HepG2 (cell line): ENCODE data around the gene SH2D6. TPM values are rescaled to one million over a fixed set of nuclear protein-coding genes. Genes with fewer than 3 reads are reported as not detected.
A peak's percentile ranks its signal among the peaks of the same experiment; 100 is the strongest.

ENCODE experiments used
- ATAC-seq: fragments of 200-7000 bp; cut with Tn5 transposase; 3 replicates; pipeline ENCODE4 v1.9.1; 2020; ENCODE audit warnings: mild to moderate bottlenecking, moderate library complexity
- BruUV-seq: library from RNA; stranded (reverse); fragments of 400-500 nt; replicated peaks from 2 replicates; lab custom pipeline; 2021; lab: Mats Ljungman, UMichigan
- CTCF ChIA-PET: fragments of 300-600 bp; formaldehyde crosslinking; extraction: SDS; loops from one replicate; lab custom pipeline; 2021; ENCODE audit warnings: low total read pairs, inconsistent platforms, low intra/inter-chr PET ratio; lab: Yijun Ruan, JAX
- POLR2A ChIA-PET: fragments of 350-600 bp; sonication (Branson Sonifier 250); formaldehyde crosslinking; loops from one replicate; lab custom pipeline; 2020; ENCODE audit warnings: antibody characterized with exemption, inconsistent platforms; lab: Yijun Ruan, JAX
- DNase-seq: peaks from one replicate; pipeline ENCODE4 v3.0.0-alpha.2; 2015; ENCODE audit warnings: low spot score
- FAIRE-seq: peaks from 3 replicates; lab custom pipeline; 2011; peaks lifted over from hg19 to GRCh38; lab: Jason Lieb, UNC
- H2AFZ ChIP-seq: one replicate; pipeline ENCODE4 v1.6.1; 2011; ENCODE audit warnings: low read length, inconsistent platforms
- H3K27ac ChIP-seq: fragments of 300-600 bp; 3 replicates; pipeline ENCODE4 v1.8.0; 2011; ENCODE audit warnings: mixed run types, mild to moderate bottlenecking, mixed read lengths, low read length, inconsistent platforms; ENCODE audit not compliant: insufficient read depth; ENCODE audit errors: extremely low read length
- H3K27me3 ChIP-seq, 2 experiments: fragments of 200-600 bp in 1 of 2; 2 replicates in 1 of 2; 3 replicates in 1 of 2; pipeline versions ENCODE4 v1.6.0 to v1.8.0; 2011; ENCODE audit warnings: low read length in 2 of 2, mild to moderate bottlenecking in 2 of 2, moderate library complexity in 2 of 2, inconsistent platforms in 1 of 2; ENCODE audit not compliant: insufficient read depth in 2 of 2, control insufficient read depth in 1 of 2
- H3K36me3 ChIP-seq, 2 experiments: fragments of 200-600 bp in 1 of 2; replicated peaks in 1 of 2; 2 replicates in 1 of 2; 3 replicates in 1 of 2; pipeline versions ENCODE4 v1.5.1 to v1.8.0; 2011; ENCODE audit warnings: low read length in 2 of 2, inconsistent platforms in 1 of 2; ENCODE audit not compliant: insufficient read depth in 2 of 2, control insufficient read depth in 1 of 2
- H3K4me1 ChIP-seq: 2 replicates; pipeline ENCODE4 v1.5.1; 2012; ENCODE audit warnings: low read length, inconsistent platforms; ENCODE audit not compliant: insufficient read depth
- H3K4me2 ChIP-seq: 2 replicates; pipeline ENCODE4 v1.6.0; 2011; ENCODE audit warnings: low read depth, low read length, inconsistent platforms
- H3K4me3 ChIP-seq, 3 experiments: fragments of 200-600 bp in 1 of 3; sonication (generic), shearing (Covaris generic) in 1 of 3; replicated peaks in 1 of 3; 2 replicates each; pipeline ENCODE4 v1.5.1; 2011 to 2016; ENCODE audit warnings: low read length in 3 of 3, inconsistent platforms in 2 of 3, low read depth in 2 of 3, mild to moderate bottlenecking in 2 of 3, control low read depth in 1 of 3, mixed read lengths in 1 of 3; ENCODE audit not compliant: insufficient read depth in 1 of 3
- H3K79me2 ChIP-seq: one replicate; pipeline ENCODE4 v1.6.1; 2011; ENCODE audit warnings: low read length, inconsistent platforms; ENCODE audit not compliant: insufficient read depth
- H3K9ac ChIP-seq: 2 replicates; pipeline ENCODE4 v1.6.0; 2011; ENCODE audit warnings: mild to moderate bottlenecking, low read depth, low read length, inconsistent platforms; ENCODE audit not compliant: insufficient read depth
- H3K9me3 ChIP-seq: 2 replicates; pipeline ENCODE4 v1.5.1; 2012; ENCODE audit warnings: mild to moderate bottlenecking, low read length
- H4K20me1 ChIP-seq: 2 replicates; pipeline ENCODE4 v1.6.0; 2011; ENCODE audit warnings: inconsistent platforms, mild to moderate bottlenecking, low read length, moderate library complexity; ENCODE audit not compliant: insufficient read depth
- CEBPB ChIP-seq: IDR thresholded peaks from 2 replicates; pipeline ENCODE4 v1.6.1; 2011; ENCODE audit warnings: low read depth, low read length, improper control_type of control experiment, borderline replicate concordance
- CEBPG ChIP-seq: IDR thresholded peaks from 2 replicates; pipeline ENCODE4 v1.6.1; 2016
- ZFP91 ChIP-seq: sonication (generic); formaldehyde crosslinking; IDR thresholded peaks from 2 replicates; pipeline ENCODE4 v1.9.0; 2022; ENCODE audit warnings: missing genetic modification reagents, mild to moderate bottlenecking, borderline replicate concordance
- WGBS: methylation state at CpG from one replicate; pipeline ENCODE4 v1.1.6; 2017; ENCODE audit warnings: low lambda C conversion rate; 5-methylcytosine and 5-hydroxymethylcytosine counted together
- in situ Hi-C: cut with HindIII; loops from 2 replicates; pipeline ENCODE4 v1.10.0; 2017; ENCODE audit warnings: low pct_unique_long_range_greater_than_20kb; ENCODE audit not compliant: extremely low pct_ligation_motif_present
- intact Hi-C: fragments of 100-400 bp; cut with micrococcal nuclease; formaldehyde crosslinking; loops from one replicate; pipeline ENCODE4 v1.10.0; 2022; ENCODE audit not compliant: unreplicated experiment
- polyA plus RNA-seq, 8 experiments: library from polyadenylated mRNA; depleted of rRNA in 3 of 8; stranded (reverse) in 7 of 8; unstranded in 1 of 8; fragments of >200 nt; fragmentation: Illumina TruSeq in 4 of 8; extraction: Trizol in 4 of 8; gene quantifications; 2 replicates each; pipeline versions ENCODE4 v1.2.1 to v1.2.3, GENCODE V29; 2011 to 2016; ENCODE audit warnings: low read depth in 4 of 8, missing spikeins in 1 of 8, mixed read lengths in 1 of 8; ENCODE audit not compliant: insufficient read depth in 1 of 8
- small RNA-seq, 3 experiments: library from RNA; depleted of rRNA; stranded (forward); fragments of <200 nt; gene quantifications; one replicate each; pipeline ENCODE3, GENCODE V24; 2012; ENCODE audit warnings: low read depth in 2 of 3, low replicate concordance in 1 of 3; ENCODE audit not compliant: insufficient read length in 3 of 3, insufficient read depth in 2 of 3
- total RNA-seq, 5 experiments: library from RNA; depleted of rRNA; stranded (reverse); fragments of >200 nt; fragmentation: Illumina TruSeq; extraction: Trizol; gene quantifications; 2 replicates each; pipeline ENCODE4 v1.2.3, GENCODE V29; 2016; ENCODE audit warnings: low read depth in 1 of 5

SH2D6 gene
- total and polyA plus RNA-seq, 2 of the 13 experiments (the other 11 are each of a cell fraction or from before 2014, with no cell fraction given), result 0.11 to 0.26 TPM

GRCh38 chr2:85485815-85486214 is 67.3 kb downstream of the SH2D6 start:
- no peak overlapping the region for H3K27ac ChIP-seq
- intact Hi-C loops (no loop called here), in situ Hi-C loops (no loop called here)
- DNase-seq, result no peak
- H3K4me2 ChIP-seq, result no peak overlapping the region
- FAIRE-seq, result no peak
- no peak overlapping the region for H3K4me3 ChIP-seq
- H3K79me2 ChIP-seq, result no peaks in the 10 kb centered on the region
- 13% methylated on average over 3 of the region's 3 CpGs for whole genome bisulfite sequencing
- POLR2A ChIA-PET, result interaction anchor here (1.2 kb wide), 1 partner anchor 53 kb away, joined by 4 read pairs; the partner anchor contains the start of gene MAT2A
- no peaks in the 10 kb centered on the region for H3K27me3 ChIP-seq
- no TSS peak for BruUV-seq
- TF ChIP-seq CEBPB, result peak; percentile 66; the same call in 1 of the 2 replicates
- peak; percentile 43 for TF ChIP-seq CEBPG (CRISPR knock-in tag)
- TF ChIP-seq ZFP91 (CRISPR knock-in tag), result no peak
- no peaks in the 10 kb centered on the region for H3K4me1 ChIP-seq
- H3K9ac ChIP-seq, result no peak overlapping the region
- H3K36me3 ChIP-seq, result no peaks in the 10 kb centered on the region
- H2AFZ ChIP-seq, result no peak overlapping the region
- H3K9me3 ChIP-seq, result no peaks in the 10 kb centered on the region
- ATAC-seq, result no peak
- CTCF ChIA-PET, result no interaction called here
- H4K20me1 ChIP-seq, result no peaks in the 10 kb centered on the region

Small RNAs within 50 kb of the gene (small RNA-seq; reads per million reads assigned to genes)
- gene AC062037.2 (0 reads per million in 3 experiments), gene RF00019 (0 reads per million in 3 experiments), gene RN7SL251P (0 reads per million in 3 experiments)

Other genes with a start within 250 kb of the SH2D6 start
- gene TGOLN2, start 90.7 kb upstream of the SH2D6 start, total RNA-seq (2016; rRNA removed; fragmentation: Illumina TruSeq; extraction: Trizol), result 62.5 and 99.6 TPM in 2 replicates
- gene TGOLN2, start 90.7 kb upstream of the SH2D6 start, polyA plus RNA-seq (2011; rRNA removed), result 143 and 155 TPM in 2 replicates
- 17.2 and 46.7 TPM in 2 replicates for gene RETSAT, start 64.2 kb upstream of the SH2D6 start, total RNA-seq (2016; rRNA removed; fragmentation: Illumina TruSeq; extraction: Trizol)
- 61.0 and 88.0 TPM in 2 replicates for gene RETSAT, start 64.2 kb upstream of the SH2D6 start, polyA plus RNA-seq (2011; rRNA removed)
- 10.3 and 13.3 TPM in 2 replicates for gene ELMOD3, start 63.9 kb upstream of the SH2D6 start, total RNA-seq (2016; rRNA removed; fragmentation: Illumina TruSeq; extraction: Trizol)
- 19.5 and 21.4 TPM in 2 replicates for gene ELMOD3, start 63.9 kb upstream of the SH2D6 start, polyA plus RNA-seq (2011; rRNA removed)
- gene CAPG, start 8.3 kb upstream of the SH2D6 start, total RNA-seq (2016; rRNA removed; fragmentation: Illumina TruSeq; extraction: Trizol), result 18.2 and 26.5 TPM in 2 replicates
- 10.6 and 12.7 TPM in 2 replicates for gene CAPG, start 8.3 kb upstream of the SH2D6 start, polyA plus RNA-seq (2011; rRNA removed)
- 55.8 and 155 TPM in 2 replicates for gene MAT2A, start 120.5 kb downstream of the SH2D6 start, total RNA-seq (2016; rRNA removed; fragmentation: Illumina TruSeq; extraction: Trizol)
- gene MAT2A, start 120.5 kb downstream of the SH2D6 start, polyA plus RNA-seq (2011; rRNA removed), result 331 and 367 TPM in 2 replicates
- gene GGCX, start 142.8 kb downstream of the SH2D6 start, total RNA-seq (2016; rRNA removed; fragmentation: Illumina TruSeq; extraction: Trizol), result 51.3 and 103 TPM in 2 replicates
- 72.5 and 74.9 TPM in 2 replicates for gene GGCX, start 142.8 kb downstream of the SH2D6 start, polyA plus RNA-seq (2011; rRNA removed)
- 83.3 and 97.0 TPM in 2 replicates for gene VAMP8, start 158.9 kb downstream of the SH2D6 start, total RNA-seq (2016; rRNA removed; fragmentation: Illumina TruSeq; extraction: Trizol)
- 151 and 157 TPM in 2 replicates for gene VAMP8, start 158.9 kb downstream of the SH2D6 start, polyA plus RNA-seq (2011; rRNA removed)
- 7.2 and 9.0 TPM in 2 replicates for gene VAMP5, start 165.7 kb downstream of the SH2D6 start, total RNA-seq (2016; rRNA removed; fragmentation: Illumina TruSeq; extraction: Trizol)
- gene VAMP5, start 165.7 kb downstream of the SH2D6 start, polyA plus RNA-seq (2011; rRNA removed), result 56.7 and 68.6 TPM in 2 replicates
- gene RNF181, start 177.0 kb downstream of the SH2D6 start, total RNA-seq (2016; rRNA removed; fragmentation: Illumina TruSeq; extraction: Trizol), result 224 and 234 TPM in 2 replicates
- 578 and 594 TPM in 2 replicates for gene RNF181, start 177.0 kb downstream of the SH2D6 start, polyA plus RNA-seq (2011; rRNA removed)
- gene TMEM150A, start 184.0 kb downstream of the SH2D6 start, total RNA-seq (2016; rRNA removed; fragmentation: Illumina TruSeq; extraction: Trizol), result 24.0 and 30.1 TPM in 2 replicates
- gene TMEM150A, start 184.0 kb downstream of the SH2D6 start, polyA plus RNA-seq (2011; rRNA removed), result 70.4 and 111 TPM in 2 replicates
- gene C2orf68, start 193.4 kb downstream of the SH2D6 start, total RNA-seq (2016; rRNA removed; fragmentation: Illumina TruSeq; extraction: Trizol), result 47.1 and 49.0 TPM in 2 replicates
- gene C2orf68, start 193.4 kb downstream of the SH2D6 start, polyA plus RNA-seq (2011; rRNA removed), result 77.4 and 82.8 TPM in 2 replicates
- gene USP39, start 197.5 kb downstream of the SH2D6 start, total RNA-seq (2016; rRNA removed; fragmentation: Illumina TruSeq; extraction: Trizol), result 63.3 and 80.2 TPM in 2 replicates
- gene USP39, start 197.5 kb downstream of the SH2D6 start, polyA plus RNA-seq (2011; rRNA removed), result 73.6 and 75.1 TPM in 2 replicates
- not detected in 2 replicates for gene SFTPB, start 249.5 kb downstream of the SH2D6 start, total RNA-seq (2016; rRNA removed; fragmentation: Illumina TruSeq; extraction: Trizol)
- gene SFTPB, start 249.5 kb downstream of the SH2D6 start, polyA plus RNA-seq (2011; rRNA removed), result not detected in 2 replicates